Epithelial cell of esophagus (primary cell): ENCODE data around the gene SSH3.

Experiments used
- DNase-seq: peaks from one replicate; pipeline ENCODE4 v3.0.0; 2010; ENCODE audit warnings: low read depth
- H3K4me3 ChIP-seq: 2 replicates; pipeline ENCODE4 v1.5.1; 2011; ENCODE audit warnings: mild to moderate bottlenecking, low read length, control low read depth
- CTCF ChIP-seq: IDR thresholded peaks from 2 replicates; pipeline ENCODE4 v1.5.1; 2011; ENCODE audit warnings: low read depth, mild to moderate bottlenecking, low read length, control low read depth, inconsistent platforms; ENCODE audit not compliant: insufficient read depth; ENCODE audit errors: missing control alignments

Gene SSH3

DNA sequence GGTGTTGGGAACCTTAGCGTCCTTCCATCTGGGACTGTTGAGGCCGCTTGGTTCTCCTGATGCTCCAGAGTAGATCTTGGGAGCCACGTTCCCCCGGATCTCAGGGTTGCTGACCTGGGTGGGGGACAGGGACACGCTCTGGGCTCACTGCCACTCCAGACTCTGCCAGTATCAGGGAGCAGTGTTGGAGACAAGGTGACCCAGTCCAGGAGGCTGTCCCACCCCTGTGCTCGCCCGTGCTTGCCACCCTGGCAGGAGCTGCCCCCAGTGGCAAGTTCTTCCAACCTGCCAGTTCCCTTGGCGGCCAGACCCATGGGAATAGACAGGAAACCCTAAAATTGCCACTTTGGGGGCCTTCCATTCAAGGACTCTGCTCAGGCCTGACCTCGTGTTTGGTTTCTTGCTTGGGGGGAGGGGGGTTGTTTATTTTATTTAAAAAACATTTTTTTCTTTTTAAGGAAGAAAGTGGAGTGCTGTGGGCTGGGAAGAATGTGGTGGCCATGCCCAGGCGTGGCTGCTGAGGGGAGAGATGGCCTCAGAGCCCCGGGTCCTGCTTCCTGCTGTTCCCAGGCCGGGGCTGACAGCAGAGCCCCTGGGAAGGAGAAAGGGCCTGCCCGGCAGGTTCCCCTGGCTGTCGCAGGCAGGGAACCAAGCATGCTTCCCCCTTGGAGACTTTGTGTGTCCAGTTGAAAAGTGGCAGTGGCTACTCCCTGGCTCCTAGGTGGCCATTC is 29.9 kb upstream of the SSH3 start:
- H3K4me3 ChIP-seq: no peak overlapping the region
- TF ChIP-seq CTCF: no peak
- no peak for DNase-seq

DNA sequence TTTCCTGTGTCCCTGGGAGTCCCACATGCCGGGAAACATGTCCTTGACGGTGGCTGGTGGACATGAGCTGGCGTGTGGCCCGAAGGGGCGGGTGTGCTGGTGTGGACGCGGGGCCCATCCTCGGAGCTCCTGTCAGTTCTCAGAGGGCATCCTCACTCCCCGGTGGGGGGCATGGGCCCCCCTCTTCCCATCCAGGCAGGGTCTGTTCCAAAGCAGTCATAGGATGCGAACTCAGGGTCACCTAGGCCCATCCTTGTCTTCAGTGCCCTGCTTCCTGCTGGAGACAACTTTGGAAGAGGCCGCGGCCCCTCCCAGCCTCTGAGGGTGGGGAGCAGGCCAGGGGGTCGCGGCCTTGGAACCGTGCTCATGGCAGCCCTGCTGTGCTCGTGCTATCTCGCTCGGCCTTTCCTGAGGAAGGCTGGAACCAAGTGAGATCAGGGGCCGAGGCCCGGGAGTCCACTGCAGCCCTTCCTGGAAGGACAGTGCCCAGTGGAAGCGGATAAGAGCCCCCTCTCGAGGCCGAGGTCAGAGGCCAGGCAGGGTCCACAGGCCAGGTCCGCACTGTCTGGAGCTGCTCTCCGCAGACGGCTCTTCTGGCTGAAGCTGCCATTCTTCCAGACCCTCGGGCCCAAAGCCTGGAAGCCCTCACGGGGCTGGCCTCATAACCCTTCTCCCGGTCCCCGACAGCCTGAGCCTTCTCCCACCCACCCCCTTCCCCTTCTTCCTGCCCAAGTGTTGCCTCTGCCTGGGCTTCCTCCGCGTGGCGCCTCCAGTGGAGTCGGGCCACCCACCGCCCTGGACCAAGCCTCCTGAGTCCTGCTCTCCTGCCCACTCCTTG is 28.3 kb upstream of the SSH3 start:
- no peak for TF ChIP-seq CTCF
- no peak for DNase-seq
- no peak overlapping the region for H3K4me3 ChIP-seq

- no peak overlapping the region for H3K4me3 ChIP-seq
- no peak for TF ChIP-seq CTCF
- no peak for DNase-seq
Measured at GRCh38 chr11:67275606-67276409, 27.5 kb upstream of the SSH3 start.

- no peak for DNase-seq
- H3K4me3 ChIP-seq: no peak overlapping the region
Measured at GRCh38 chr11:67276781-67277230, 26.5 kb upstream of the SSH3 start.

GRCh38 chr11:67277231-67277961 is 25.9 kb upstream of the SSH3 start:
- H3K4me3 ChIP-seq: no peak overlapping the region
- DNase-seq: peak; percentile 69
- no peak for TF ChIP-seq CTCF

More at GRCh38 chr11:67276781-67277230, 26.5 kb upstream of the SSH3 start:
- no peak for TF ChIP-seq CTCF
